ENCODE data around the gene MYDGF.

The MYDGF gene

DNA sequence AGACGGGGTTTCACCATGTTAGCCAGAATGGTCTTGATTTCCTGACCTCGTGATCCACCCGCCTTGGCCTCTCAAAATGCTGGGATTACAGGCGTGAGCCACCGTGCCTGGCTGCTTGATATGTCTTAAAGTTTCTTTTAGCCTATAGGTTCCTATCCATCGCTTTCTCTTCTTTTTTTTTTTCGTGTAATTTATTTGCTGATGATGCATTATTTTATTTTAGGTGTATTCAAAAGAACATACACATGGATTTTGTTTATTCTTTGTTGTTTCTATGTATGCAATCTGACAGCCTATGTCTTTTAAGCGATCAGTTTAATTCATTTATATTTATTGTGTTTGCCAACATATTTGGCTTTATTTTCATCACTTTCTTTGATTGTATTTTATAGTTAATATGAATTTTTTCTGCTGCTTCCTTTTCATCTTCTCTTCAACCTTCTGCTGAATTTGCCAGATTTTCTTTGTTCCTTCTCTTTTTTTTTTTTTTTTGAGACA lies 56.8 kb downstream of the MYDGF start:
- no peak overlapping the region for H3K4me2 ChIP-seq (ENCODE audit: low read length)
- no peak overlapping the region for H3K18ac ChIP-seq (ENCODE audit: low read length)
- H3K36me3 ChIP-seq (ENCODE audit: control insufficient read depth, insufficient read depth, low read length): no peaks in the 10 kb centered on the region
- H3K27me3 ChIP-seq (ENCODE audit: insufficient read depth, low read length, poor library complexity): no peaks in the 10 kb centered on the region
- no peak overlapping the region for H4K8ac ChIP-seq (ENCODE audit: low read depth, low read length)
- no peak for DNase-seq
- no peaks in the 10 kb centered on the region for H3K4me1 ChIP-seq (ENCODE audit: control insufficient read depth, low read depth, low read length)
- H2AK5ac ChIP-seq (ENCODE audit: low read length): no peak overlapping the region
- no peak overlapping the region for H3K23ac ChIP-seq (ENCODE audit: low read length)
- no peak overlapping the region for H2BK120ac ChIP-seq (ENCODE audit: low read depth, low read length)
- H3K4ac ChIP-seq (ENCODE audit: low read depth, low read length): no peak overlapping the region
- no peaks in the 10 kb centered on the region for H3K79me1 ChIP-seq (ENCODE audit: low read length)
- H3K79me2 ChIP-seq (ENCODE audit: control insufficient read depth, insufficient read depth, low read length): no peaks in the 10 kb centered on the region
- H4K5ac ChIP-seq (ENCODE audit: low read length): no peak overlapping the region
- H3K9ac ChIP-seq (ENCODE audit: low read length): no peak overlapping the region
- H3K56ac ChIP-seq (ENCODE audit: low read length): no peak overlapping the region
- H3K4me3 ChIP-seq (ENCODE audit: low read length): no peak overlapping the region
- no CpG with 5 or more reads among the region's 8 CpGs for WGBS (ENCODE audit: extremely low coverage, insufficient coverage, low lambda C conversion rate)
- H2BK5ac ChIP-seq (ENCODE audit: low read length): no peak overlapping the region
- no peak overlapping the region for H3K27ac ChIP-seq (ENCODE audit: low read depth, low read length)
- no peak overlapping the region for H2BK15ac ChIP-seq (replicated peaks; ENCODE audit: low read depth)

DNA sequence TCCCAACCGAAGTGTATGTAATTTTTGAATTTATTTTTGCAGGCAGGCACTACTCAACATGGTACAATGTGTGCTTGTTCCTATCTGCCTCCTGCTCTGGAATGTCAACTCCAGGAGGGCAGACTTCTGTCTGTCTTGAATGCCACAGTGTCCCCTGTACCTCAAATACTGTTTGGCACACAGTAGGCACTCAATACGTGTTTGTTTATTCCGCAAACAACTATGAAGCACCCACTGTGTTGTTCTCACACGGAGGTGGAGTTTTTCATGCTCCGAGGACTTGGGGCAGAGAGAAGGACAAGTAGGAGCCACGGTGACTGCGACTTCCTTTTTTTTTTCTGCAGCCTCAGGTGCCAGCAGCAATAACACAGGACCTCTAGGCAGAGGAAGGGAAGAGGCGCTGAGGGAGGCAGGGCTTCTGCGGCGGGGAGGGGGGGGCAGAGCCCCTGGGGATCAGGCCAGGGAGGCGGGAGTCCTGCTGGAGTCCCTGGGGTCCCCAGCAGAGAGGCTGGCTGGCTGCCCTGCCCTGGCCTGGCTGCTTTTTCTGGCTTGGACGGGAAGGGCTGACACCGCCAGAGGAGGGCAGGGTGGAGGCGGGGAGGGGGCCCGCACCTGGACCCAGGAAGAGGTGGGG lies 60.1 kb downstream of the MYDGF start:
- Histone ChIP-seq H2BK120ac (ENCODE audit: low read depth, low read length) (no peak overlapping the region), H3K56ac (ENCODE audit: low read length) (peak overlapping the region; percentile 44), H3K79me2 (ENCODE audit: control insufficient read depth, insufficient read depth, low read length) (no peaks in the 10 kb centered on the region), H3K27ac (ENCODE audit: low read depth, low read length) (no peak overlapping the region), H3K4me3 (ENCODE audit: low read length) (no peak overlapping the region), H4K8ac (ENCODE audit: low read depth, low read length) (no peak overlapping the region), H3K4me2 (ENCODE audit: low read length) (no peak overlapping the region), H2BK5ac (ENCODE audit: low read length) (no peak overlapping the region), H3K27me3 (ENCODE audit: insufficient read depth, low read length, poor library complexity) (no peaks in the 10 kb centered on the region), H3K36me3 (ENCODE audit: control insufficient read depth, insufficient read depth, low read length) (no peaks in the 10 kb centered on the region), H3K18ac (ENCODE audit: low read length) (no peak overlapping the region), H3K4me1 (ENCODE audit: control insufficient read depth, low read depth, low read length) (no peaks in the 10 kb centered on the region), H3K79me1 (ENCODE audit: low read length) (no peaks in the 10 kb centered on the region), H3K9ac (ENCODE audit: low read length) (no peak overlapping the region), H2BK15ac (replicated peaks; ENCODE audit: low read depth) (no peak overlapping the region), H3K23ac (ENCODE audit: low read length) (no peak overlapping the region), H2AK5ac (ENCODE audit: low read length) (no peak overlapping the region), H4K5ac (ENCODE audit: low read length) (no peak overlapping the region), H3K4ac (ENCODE audit: low read depth, low read length) (no peak overlapping the region)
- WGBS (ENCODE audit: extremely low coverage, insufficient coverage, low lambda C conversion rate): no CpG with 5 or more reads among the region's 15 CpGs
- DNase-seq: no peak
